Neural progenitor cell (in vitro differentiated cells): Measurements from ENCODE around the gene CNTN5. TPM values are rescaled to one million over a fixed set of nuclear protein-coding genes. Genes with fewer than 3 reads are reported as not detected.

Experiments used
- DNase-seq: peaks from one replicate; pipeline ENCODE4 v3.0.0-alpha.2; 2016; ENCODE audit warnings: low spot score
- H2AFZ ChIP-seq: fragments of 200-600 bp; sonication (generic); replicated peaks from 2 replicates; pipeline ENCODE4 v1.6.1; 2016; ENCODE audit warnings: antibody characterized with exemption
- H3F3A ChIP-seq: fragments of 200-600 bp; sonication (generic); 2 replicates; pipeline ENCODE4 v1.6.1; 2016; ENCODE audit warnings: antibody characterized with exemption, low read depth
- H3K27ac ChIP-seq: fragments of 200-600 bp; sonication (generic); 2 replicates; pipeline ENCODE4 v1.5.1; 2016; ENCODE audit warnings: mild to moderate bottlenecking
- H3K27me3 ChIP-seq: fragments of 200-600 bp; sonication (generic); 2 replicates; pipeline ENCODE4 v1.6.1; 2016; ENCODE audit warnings: mild to moderate bottlenecking, moderate library complexity
- H3K36me3 ChIP-seq: fragments of 200-600 bp; sonication (generic); 2 replicates; pipeline ENCODE4 v1.5.1; 2016
- H3K4me1 ChIP-seq: fragments of 200-600 bp; sonication (generic); 2 replicates; pipeline ENCODE4 v1.6.1; 2016; ENCODE audit warnings: mixed run types
- H3K4me2 ChIP-seq: fragments of 200-600 bp; sonication (generic); 2 replicates; pipeline ENCODE4 v1.6.1; 2016
- H3K4me3 ChIP-seq: fragments of 200-600 bp; sonication (generic); 2 replicates; pipeline ENCODE4 v1.5.1; 2016
- H3K79me2 ChIP-seq: fragments of 200-600 bp; sonication (generic); 2 replicates; pipeline ENCODE4 v1.6.1; 2016; ENCODE audit warnings: low read depth
- H3K9ac ChIP-seq: fragments of 200-600 bp; sonication (generic); 2 replicates; pipeline ENCODE4 v1.6.1; 2016
- H3K9me3 ChIP-seq: fragments of 200-600 bp; sonication (generic); 2 replicates; pipeline ENCODE4 v1.5.1; 2016; ENCODE audit warnings: low read depth
- H4K20me1 ChIP-seq: fragments of 200-600 bp; sonication (generic); 2 replicates; pipeline ENCODE4 v1.6.1; 2016; ENCODE audit warnings: low read depth
- H3K27ac Mint-ChIP-seq: 3 replicates; pipeline ENCODE4 v1.8.0; 2021; ENCODE audit warnings: mixed read lengths
- H3K27me3 Mint-ChIP-seq: 2 replicates; pipeline ENCODE4 v1.8.0; 2022; ENCODE audit warnings: low read depth, mild to moderate bottlenecking, inconsistent platforms, moderate library complexity, mixed read lengths; ENCODE audit not compliant: insufficient read depth
- H3K36me3 Mint-ChIP-seq: 3 replicates; pipeline ENCODE4 v1.8.0; 2021; ENCODE audit warnings: mixed read lengths
- H3K4me1 Mint-ChIP-seq: 3 replicates; pipeline ENCODE4 v1.8.0; 2021; ENCODE audit warnings: mixed read lengths
- H3K4me3 Mint-ChIP-seq: 3 replicates; pipeline ENCODE4 v1.8.0; 2021; ENCODE audit warnings: mild to moderate bottlenecking, moderate library complexity, mixed read lengths
- H3K9me3 Mint-ChIP-seq: 3 replicates; pipeline ENCODE4 v1.8.0; 2020; ENCODE audit warnings: mixed read lengths
- EZH2 ChIP-seq: fragments of 200-600 bp; sonication (generic); IDR thresholded peaks from 2 replicates; pipeline ENCODE4 v1.6.1; 2017; ENCODE audit warnings: antibody characterized with exemption, mild to moderate bottlenecking, moderate library complexity
- EZH2phosphoT487 ChIP-seq: fragments of 200-600 bp; sonication (generic); IDR thresholded peaks from 2 replicates; pipeline ENCODE4 v1.6.1; 2017; ENCODE audit warnings: antibody characterized with exemption
- total RNA-seq: library from RNA; depleted of rRNA; stranded (reverse); fragments of >200 nt; gene quantifications from 2 replicates; pipeline ENCODE4 v1.2.3, GENCODE V29; 2015; ENCODE audit warnings: low replicate concordance
- TF ChIP-seq, protein P1 (sequence below): fragments of 200-600 bp; sonication (generic); IDR thresholded peaks from 2 replicates; pipeline ENCODE4 v1.5.1; 2017; ENCODE audit warnings: antibody characterized with exemption, mild to moderate bottlenecking

CNTN5 gene
- total RNA-seq, 1 donor from 2014 or later: 0.19 TPM

DNA sequence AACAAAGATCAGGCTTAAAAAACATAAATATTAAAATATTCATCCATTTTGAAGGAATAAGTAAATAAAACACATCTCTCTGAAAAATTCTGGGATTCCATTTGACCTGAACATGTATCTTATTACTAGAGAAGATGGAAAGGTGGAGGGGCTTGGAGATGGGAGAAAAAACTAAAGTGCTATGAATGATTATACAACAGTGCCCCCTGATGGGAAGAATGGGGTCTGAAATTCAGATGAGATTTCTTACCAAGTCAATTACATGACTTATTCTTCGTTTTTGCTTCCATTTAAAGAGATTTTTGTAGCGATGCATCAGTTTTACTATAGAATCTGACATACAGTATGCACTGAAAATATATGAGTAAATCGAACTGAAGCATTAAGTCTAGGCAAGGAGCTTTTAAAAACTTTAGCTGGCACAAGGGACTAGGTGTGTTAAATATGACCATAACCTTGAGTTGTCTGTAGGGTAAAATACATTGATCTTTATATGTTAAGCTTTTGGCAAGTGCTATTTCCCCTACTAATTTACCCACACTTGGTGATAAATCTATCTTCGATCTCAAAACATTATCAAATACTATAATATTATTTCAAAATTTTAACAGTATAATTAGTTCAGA, 718.8 kb downstream of the CNTN5 start:
- no peak overlapping the region for H3K4me2 ChIP-seq
- no peaks in the 10 kb centered on the region for H4K20me1 ChIP-seq
- H3K79me2 ChIP-seq: no peaks in the 10 kb centered on the region
- H3K36me3 ChIP-seq: no peaks in the 10 kb centered on the region
- H3K9ac ChIP-seq: no peak overlapping the region
- H3K4me1 ChIP-seq: no peaks in the 10 kb centered on the region
- Mint-ChIP-seq H3K36me3 (no peaks in the 10 kb centered on the region), H3K27ac (no peak overlapping the region), H3K4me1 (no peaks in the 10 kb centered on the region), H3K9me3 (no peaks in the 10 kb centered on the region), H3K27me3 (no peaks in the 10 kb centered on the region), H3K4me3 (no peak overlapping the region)
- TF ChIP-seq EZH2 (no peak), EZH2phosphoT487 (no peak)
- TF ChIP-seq, protein P1, sequence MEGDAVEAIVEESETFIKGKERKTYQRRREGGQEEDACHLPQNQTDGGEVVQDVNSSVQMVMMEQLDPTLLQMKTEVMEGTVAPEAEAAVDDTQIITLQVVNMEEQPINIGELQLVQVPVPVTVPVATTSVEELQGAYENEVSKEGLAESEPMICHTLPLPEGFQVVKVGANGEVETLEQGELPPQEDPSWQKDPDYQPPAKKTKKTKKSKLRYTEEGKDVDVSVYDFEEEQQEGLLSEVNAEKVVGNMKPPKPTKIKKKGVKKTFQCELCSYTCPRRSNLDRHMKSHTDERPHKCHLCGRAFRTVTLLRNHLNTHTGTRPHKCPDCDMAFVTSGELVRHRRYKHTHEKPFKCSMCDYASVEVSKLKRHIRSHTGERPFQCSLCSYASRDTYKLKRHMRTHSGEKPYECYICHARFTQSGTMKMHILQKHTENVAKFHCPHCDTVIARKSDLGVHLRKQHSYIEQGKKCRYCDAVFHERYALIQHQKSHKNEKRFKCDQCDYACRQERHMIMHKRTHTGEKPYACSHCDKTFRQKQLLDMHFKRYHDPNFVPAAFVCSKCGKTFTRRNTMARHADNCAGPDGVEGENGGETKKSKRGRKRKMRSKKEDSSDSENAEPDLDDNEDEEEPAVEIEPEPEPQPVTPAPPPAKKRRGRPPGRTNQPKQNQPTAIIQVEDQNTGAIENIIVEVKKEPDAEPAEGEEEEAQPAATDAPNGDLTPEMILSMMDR: peak; percentile 81
- H3F3A ChIP-seq: no peaks in the 10 kb centered on the region
- DNase-seq: peak; percentile 59
- H3K4me3 ChIP-seq: no peak overlapping the region
- no peaks in the 10 kb centered on the region for H3K27me3 ChIP-seq
- H3K9me3 ChIP-seq: no peaks in the 10 kb centered on the region
- H2AFZ ChIP-seq: no peak overlapping the region
- H3K27ac ChIP-seq: no peak overlapping the region

DNA sequence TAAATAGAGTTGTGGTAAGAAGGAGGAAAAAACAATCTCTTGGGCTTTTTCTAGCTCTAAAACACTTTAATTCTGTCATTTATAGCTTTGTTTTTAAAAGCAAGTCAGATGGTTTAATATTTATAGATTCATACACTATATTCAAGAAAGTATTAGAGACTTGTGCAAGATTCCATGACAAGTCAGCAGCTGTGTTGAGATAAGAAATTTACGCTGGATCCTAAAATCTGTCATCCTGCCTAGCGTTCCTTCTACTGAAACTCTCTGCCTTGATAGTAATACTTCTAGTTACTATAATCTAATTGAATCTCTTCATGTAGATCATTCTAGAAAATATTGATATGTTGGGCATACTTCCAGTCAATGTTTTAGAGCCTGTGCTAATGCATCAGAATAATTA, 721.8 kb downstream of the CNTN5 start:
- H2AFZ ChIP-seq: no peak overlapping the region
- no peaks in the 10 kb centered on the region for H3K27me3 ChIP-seq
- Mint-ChIP-seq H3K27ac (no peak overlapping the region), H3K9me3 (no peaks in the 10 kb centered on the region), H3K27me3 (peaks cover 2% of the 10 kb centered on the region), H3K36me3 (no peaks in the 10 kb centered on the region), H3K4me1 (no peaks in the 10 kb centered on the region), H3K4me3 (no peak overlapping the region)
- TF ChIP-seq EZH2phosphoT487: no peak
- no peak for TF ChIP-seq EZH2
- TF ChIP-seq, protein P1: no peak
- no peak overlapping the region for H3K4me3 ChIP-seq
- H3K79me2 ChIP-seq: no peaks in the 10 kb centered on the region
- no peak overlapping the region for H3K9ac ChIP-seq
- H3F3A ChIP-seq: no peaks in the 10 kb centered on the region
- no peak overlapping the region for H3K27ac ChIP-seq
- no peaks in the 10 kb centered on the region for H3K4me1 ChIP-seq
- no peaks in the 10 kb centered on the region for H3K9me3 ChIP-seq
- H4K20me1 ChIP-seq: no peaks in the 10 kb centered on the region
- DNase-seq: no peak
- H3K36me3 ChIP-seq: no peaks in the 10 kb centered on the region
- H3K4me2 ChIP-seq: no peak overlapping the region

DNA sequence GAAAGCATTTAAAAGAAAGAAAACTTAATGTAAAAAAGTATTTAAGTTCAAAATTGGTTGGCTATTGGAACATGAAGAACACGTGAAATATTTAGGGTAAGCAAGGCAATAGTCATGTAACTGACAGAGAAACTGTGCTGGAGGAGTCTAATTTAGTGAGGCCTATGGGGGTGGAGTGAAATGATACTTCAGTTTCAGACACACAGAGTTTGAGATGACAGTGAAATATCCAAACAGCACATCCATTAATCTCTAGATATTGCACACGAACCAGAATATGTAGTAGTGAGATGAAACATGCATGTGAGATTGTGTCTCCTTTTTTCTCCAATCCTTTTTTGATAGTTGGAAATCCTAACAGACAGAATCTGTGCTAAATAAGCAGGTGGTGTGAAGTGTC, 739.0 kb downstream of the CNTN5 start:
- no peak overlapping the region for H3K27ac Mint-ChIP-seq
- Histone ChIP-seq H3K79me2 (no peaks in the 10 kb centered on the region), H3K27ac (no peak overlapping the region), H3K4me2 (no peak overlapping the region), H3K4me3 (no peak overlapping the region), H3F3A (no peaks in the 10 kb centered on the region), H2AFZ (no peak overlapping the region), H3K9me3 (no peaks in the 10 kb centered on the region), H3K27me3 (no peaks in the 10 kb centered on the region), H3K4me1 (no peaks in the 10 kb centered on the region), H4K20me1 (no peaks in the 10 kb centered on the region), H3K36me3 (no peaks in the 10 kb centered on the region), H3K9ac (no peak overlapping the region)
- no peak for DNase-seq
- TF ChIP-seq EZH2: no peak
- TF ChIP-seq EZH2phosphoT487: no peak
- TF ChIP-seq, protein P1: no peak
- H3K9me3 Mint-ChIP-seq: peaks cover 2% of the 10 kb centered on the region
- H3K36me3 Mint-ChIP-seq: no peaks in the 10 kb centered on the region
- no peaks in the 10 kb centered on the region for H3K4me1 Mint-ChIP-seq
- H3K4me3 Mint-ChIP-seq: no peak overlapping the region
- H3K27me3 Mint-ChIP-seq: no peaks in the 10 kb centered on the region
